Muscle layer of colon (tissue), 2 donors: ENCODE results near the gene RPS21.

Experiments
- H3K27ac ChIP-seq: one replicate; pipeline ENCODE4 v1.7.0; 2013; ENCODE audit warnings: low read depth, mild to moderate bottlenecking, low read length, moderate library complexity
- H3K27me3 ChIP-seq, 2 donors: one replicate each; pipeline ENCODE4 v1.7.0; 2013; ENCODE audit warnings: low read length in 2 of 2, mild to moderate bottlenecking in 2 of 2; ENCODE audit not compliant: insufficient read depth in 2 of 2, control insufficient read depth in 1 of 2
- H3K36me3 ChIP-seq: one replicate; pipeline ENCODE4 v1.7.0; 2013; ENCODE audit warnings: mild to moderate bottlenecking, low read length; ENCODE audit not compliant: insufficient read depth
- H3K4me1 ChIP-seq: one replicate; pipeline ENCODE4 v1.7.0; 2013; ENCODE audit warnings: mild to moderate bottlenecking, low read length; ENCODE audit not compliant: insufficient read depth
- H3K4me3 ChIP-seq, 2 donors: one replicate each; pipeline ENCODE4 v1.7.0; 2013; ENCODE audit warnings: low read length in 2 of 2, low read depth in 1 of 2, mild to moderate bottlenecking in 1 of 2, moderate library complexity in 1 of 2
- H3K9ac ChIP-seq: one replicate; pipeline ENCODE4 v1.7.0; 2013; ENCODE audit warnings: low read length
- H3K9me3 ChIP-seq: one replicate; pipeline ENCODE4 v1.7.0; 2013; ENCODE audit warnings: mild to moderate bottlenecking, low read length
- donor health status: abdominal sarcoma.
- donor health status: Adenocarcinoma of cecum.

RPS21 gene

DNA sequence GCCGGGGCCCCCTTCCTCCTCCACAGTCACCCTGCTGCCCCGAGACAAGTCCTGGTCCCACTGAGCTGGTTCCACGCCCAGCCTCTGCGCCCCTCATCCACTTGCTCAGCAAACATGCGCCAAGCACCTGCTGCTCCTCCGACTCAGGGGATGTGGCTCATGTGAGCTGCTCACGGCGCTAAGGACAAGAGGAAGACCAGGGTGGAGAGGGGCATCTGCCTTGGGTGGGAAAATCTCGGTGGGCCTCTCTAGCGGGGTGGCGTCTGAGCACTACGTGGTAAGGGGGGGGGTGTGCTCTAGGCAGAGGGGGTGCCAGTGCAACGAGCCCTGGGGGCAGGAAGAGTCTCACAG lies 24.3 kb upstream of the RPS21 start:
- Histone ChIP-seq H3K36me3 (no peaks in the 10 kb centered on the region), H3K4me3 (no peak overlapping the region), H3K9me3 (no peaks in the 10 kb centered on the region), H3K27me3 (no peaks in the 10 kb centered on the region), H3K9ac (no peak overlapping the region), H3K27ac (peak overlapping the region; percentile 96), H3K4me1 (peaks cover 63% of the 10 kb centered on the region)

DNA sequence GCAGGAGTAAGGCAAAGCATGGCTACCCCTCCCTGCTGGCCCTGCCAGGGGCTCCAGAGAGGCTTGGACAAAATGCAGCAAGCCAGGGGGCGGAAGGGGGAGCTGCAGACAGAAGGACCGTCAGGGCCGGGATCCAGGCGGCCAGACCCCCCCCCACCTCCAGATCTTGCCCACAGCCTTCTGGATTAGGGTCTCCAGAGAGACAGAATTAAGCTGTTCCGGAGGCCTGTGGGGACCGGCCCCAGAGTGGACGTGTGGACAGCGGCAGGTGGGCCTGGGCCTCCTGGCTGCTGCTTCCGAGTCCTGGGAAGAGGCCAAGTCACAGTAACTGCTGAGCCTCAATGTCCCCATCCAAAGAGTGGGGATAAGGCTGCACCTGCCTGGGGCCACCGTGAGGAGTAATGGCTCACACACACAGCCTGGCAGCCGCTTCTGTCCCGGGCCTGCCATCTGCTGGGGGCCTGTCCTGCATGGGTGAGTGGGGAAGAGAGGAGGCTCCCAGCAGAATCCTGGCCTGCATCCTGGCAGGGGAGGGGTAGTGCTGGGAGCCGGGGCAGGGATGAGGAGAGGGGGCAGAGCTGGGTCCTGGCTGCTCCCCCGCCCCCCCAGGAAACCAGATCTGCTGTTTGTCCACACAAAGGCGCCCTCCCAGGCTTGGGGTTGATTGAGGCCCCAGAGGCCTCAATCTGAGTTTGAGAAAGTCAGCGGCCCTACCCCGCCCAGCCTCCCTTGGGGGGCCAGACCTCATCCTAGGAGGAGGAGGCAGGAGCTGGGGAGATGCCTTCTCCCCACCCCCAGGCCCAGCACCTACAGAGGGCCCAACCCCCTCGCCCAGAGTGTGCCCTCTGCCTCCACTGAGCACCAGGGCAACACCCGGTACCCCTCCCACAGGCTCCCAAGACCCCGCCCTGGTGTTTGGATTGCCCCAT lies 23.6 kb upstream of the RPS21 start:
- Histone ChIP-seq H3K9ac (peak overlapping the region; percentile 87), H3K4me3 (peak overlapping the region in 1 of 2 donors; percentile 92), H3K9me3 (no peaks in the 10 kb centered on the region), H3K36me3 (no peaks in the 10 kb centered on the region), H3K4me1 (peaks cover 63% of the 10 kb centered on the region), H3K27me3 (no peaks in the 10 kb centered on the region), H3K27ac (peak overlapping the region; percentile 96)

DNA sequence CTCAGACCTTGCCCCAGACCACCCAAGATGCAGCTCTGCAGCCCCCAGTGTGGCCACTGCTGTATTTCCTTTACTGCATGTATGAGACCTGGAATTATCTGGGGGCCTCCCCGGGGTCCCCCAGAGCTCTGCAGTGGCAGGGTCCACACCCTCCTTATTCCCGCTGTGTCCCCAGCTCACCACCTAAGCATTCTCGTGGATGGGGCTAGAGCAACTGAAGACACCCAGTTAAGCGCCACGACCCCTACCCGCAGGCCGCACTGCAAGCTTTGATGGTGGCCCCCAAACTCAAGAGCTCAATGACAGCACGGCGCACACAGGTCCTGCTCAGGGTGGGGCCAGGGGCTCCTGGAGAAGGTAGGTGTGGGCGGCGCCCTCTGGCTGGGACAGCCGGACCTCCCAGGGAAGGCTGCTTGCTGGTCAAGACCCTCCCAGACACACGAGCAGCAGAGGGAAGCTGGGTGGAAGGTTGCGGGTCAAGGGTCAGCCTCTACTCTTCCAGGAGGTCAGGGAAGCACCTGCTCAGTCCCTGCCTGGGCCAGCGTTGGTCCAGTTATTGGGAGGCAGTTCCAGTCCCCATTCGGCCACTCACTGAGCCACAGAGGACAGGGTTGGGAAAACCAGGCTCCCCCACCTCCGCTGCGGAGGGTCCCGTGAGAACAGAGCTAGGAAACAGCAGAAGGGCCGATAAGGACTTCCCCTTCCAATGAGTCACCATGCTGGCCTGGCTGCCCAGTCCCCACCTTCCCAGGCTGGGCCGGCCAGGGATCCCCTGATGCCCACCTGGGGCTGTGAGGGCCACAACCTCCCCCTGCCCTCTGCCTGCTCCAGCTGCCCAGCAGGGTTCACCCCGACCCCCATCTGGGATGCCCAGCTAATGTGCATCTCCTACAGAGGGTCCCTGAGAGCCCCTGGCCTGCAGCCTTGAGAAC lies 22.7 kb upstream of the RPS21 start:
- H3K9ac ChIP-seq = peak overlapping the region; percentile 87
- peak overlapping the region; percentile 96 for H3K27ac ChIP-seq
- no peaks in the 10 kb centered on the region for H3K27me3 ChIP-seq
- peak overlapping the region in 1 of 2 donors; percentile 92 for H3K4me3 ChIP-seq
- H3K4me1 ChIP-seq = peaks cover 60% of the 10 kb centered on the region
- H3K9me3 ChIP-seq = no peaks in the 10 kb centered on the region
- H3K36me3 ChIP-seq = no peaks in the 10 kb centered on the region

DNA sequence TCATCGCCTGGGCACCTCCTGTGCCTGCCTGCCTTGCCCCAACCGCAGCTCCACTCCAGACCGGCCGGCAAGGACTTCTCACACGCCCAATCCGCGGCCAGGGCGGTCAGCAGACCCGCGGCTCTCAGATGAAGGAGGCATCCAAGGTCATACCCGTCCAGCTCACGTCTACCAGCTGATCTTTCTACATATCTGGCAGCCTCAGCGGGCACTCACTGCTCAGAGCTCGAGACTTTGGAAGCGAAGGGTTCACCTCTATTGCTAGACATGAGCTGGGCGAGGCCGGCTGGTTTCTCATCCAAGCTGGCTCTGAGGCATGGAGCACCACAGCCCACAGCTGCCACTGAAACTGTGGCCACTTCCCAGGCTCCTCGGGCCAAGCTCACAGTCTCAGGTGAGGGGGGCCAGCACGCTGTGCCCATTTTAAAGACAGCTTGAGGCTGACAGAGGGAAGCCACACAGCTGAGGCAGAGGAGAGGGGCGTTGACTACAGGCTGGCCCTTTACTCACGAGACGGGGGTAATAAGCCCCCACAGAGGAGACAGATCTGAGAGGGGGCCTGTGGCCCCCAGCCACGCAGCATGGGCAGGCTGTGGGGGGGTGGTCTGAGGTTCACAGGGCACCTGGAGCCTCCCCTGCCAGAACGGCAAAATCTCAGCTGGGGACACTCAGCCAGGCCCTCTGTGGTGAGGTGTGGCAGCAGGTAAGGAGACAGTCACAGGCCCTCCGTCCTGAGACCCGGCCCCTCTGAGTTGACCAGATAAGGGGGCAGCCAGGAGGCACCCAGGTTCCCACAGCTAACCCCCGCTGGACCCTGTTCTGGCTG lies 21.8 kb upstream of the RPS21 start:
- Histone ChIP-seq H3K36me3 (no peaks in the 10 kb centered on the region), H3K4me1 (peaks cover 65% of the 10 kb centered on the region), H3K9me3 (no peaks in the 10 kb centered on the region), H3K9ac (peak overlapping the region; percentile 87), H3K27me3 (peaks cover 0 to 6% of the 10 kb centered on the region in 2 donors), H3K4me3 (peak overlapping the region; percentile 20 to 92), H3K27ac (peak overlapping the region; percentile 96)

DNA sequence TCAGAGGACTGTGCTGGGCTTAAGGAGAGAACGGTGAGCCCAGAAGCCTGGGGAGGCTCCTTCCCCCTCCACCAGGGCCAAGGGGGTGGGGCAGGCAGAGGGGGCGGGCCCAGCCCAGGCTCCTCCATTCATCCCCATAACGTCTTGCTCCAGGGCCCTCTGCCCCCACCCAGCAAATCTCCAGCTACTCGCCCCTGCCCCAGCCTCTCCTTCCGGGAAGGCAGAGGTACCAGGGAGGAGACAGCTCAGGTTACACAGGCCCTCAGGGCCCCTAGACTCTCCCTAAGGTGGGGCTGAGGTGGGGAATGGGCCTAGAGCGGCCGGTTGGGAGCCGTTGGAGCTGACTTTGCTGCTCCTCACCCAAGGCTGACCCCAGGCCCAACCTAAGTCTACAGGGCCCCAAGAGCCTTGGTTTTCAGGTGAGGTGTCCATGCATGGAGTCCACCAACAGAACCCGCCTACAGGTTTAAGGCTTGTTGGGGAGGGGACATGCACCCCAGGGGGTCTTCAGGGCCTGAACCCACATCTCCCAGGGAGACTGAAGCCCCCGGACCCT lies 21.0 kb upstream of the RPS21 start:
- peak overlapping the region; percentile 73 to 92 for H3K4me3 ChIP-seq
- H3K27me3 ChIP-seq = peaks cover 0 to 8% of the 10 kb centered on the region in 2 donors
- peak overlapping the region; percentile 87 for H3K9ac ChIP-seq
- H3K9me3 ChIP-seq = no peaks in the 10 kb centered on the region
- H3K27ac ChIP-seq = peak overlapping the region; percentile 96
- no peaks in the 10 kb centered on the region for H3K36me3 ChIP-seq
- H3K4me1 ChIP-seq = peaks cover 69% of the 10 kb centered on the region

DNA sequence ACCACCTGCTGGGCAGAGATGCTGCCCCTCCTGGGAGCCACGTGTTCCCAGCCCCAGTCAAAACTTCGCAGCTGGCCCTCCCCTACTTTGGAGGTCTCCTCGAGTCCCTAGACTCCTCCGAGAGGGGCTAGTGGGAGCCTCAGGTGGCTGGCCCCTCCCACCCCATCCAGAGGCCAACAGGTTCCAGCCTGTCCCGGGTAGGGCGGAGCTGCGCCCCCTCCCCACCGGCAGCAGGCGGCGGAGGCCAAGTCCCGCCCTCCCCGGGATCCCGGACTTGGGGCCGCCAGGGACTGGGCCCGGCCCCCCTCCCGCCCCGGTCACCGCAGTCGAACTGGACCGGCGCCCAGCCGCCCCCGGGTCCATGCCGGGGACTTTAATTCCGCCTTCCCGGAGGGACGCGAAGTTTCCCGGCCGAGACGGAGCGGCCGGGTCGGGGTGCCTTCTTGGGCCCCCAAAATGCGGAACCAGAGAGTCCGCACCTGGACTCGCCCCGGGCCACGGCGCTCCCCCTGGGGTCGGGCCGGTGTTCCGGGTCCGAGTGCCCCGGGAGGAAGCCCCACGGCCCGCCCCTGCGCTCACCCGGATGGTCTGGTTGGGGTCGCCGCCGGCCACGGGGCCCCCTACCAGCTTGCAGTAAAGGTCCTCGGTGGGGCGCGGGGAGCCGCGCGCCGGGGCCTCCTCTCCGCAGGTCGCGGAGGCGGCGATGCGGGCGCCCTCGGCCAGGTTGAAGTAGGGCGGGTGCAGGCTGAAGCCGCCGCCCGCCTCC lies 20.4 kb upstream of the RPS21 start:
- Histone ChIP-seq H3K36me3 (no peaks in the 10 kb centered on the region), H3K9ac (peak overlapping the region; percentile 84), H3K27me3 (peaks cover 0 to 8% of the 10 kb centered on the region in 2 donors), H3K4me3 (peak overlapping the region; percentile 73 to 92), H3K4me1 (peaks cover 69% of the 10 kb centered on the region), H3K27ac (peak overlapping the region; percentile 96), H3K9me3 (no peaks in the 10 kb centered on the region)

DNA sequence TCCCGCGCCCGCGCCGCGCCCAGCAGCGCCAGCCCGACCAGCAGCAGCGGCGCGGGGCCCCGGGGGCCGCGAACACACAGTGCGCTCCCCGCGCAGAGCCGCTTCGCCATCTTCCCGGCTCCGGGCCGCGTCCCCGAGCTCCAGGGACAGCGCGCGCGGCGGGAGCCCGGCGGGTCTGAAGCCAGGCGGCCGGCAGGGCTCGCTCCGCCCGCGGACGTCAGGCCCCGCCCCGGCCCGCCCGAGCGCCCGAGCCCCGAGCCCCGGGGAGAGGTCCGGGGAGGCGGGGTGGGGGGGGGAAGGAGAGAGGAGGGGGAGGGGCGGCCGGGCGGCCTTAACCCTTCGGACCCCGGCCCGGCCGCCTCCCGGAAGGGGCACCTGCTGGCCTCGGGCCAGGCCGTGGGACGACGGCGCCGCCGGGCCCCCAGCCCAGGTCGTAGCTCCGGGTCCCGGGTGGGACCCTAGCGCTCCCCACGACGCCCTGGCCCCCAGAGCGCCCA lies 19.7 kb upstream of the RPS21 start, which contains the start of gene LAMA5:
Gene LAMA5, minus strand, starts transcription at position 177 of the 497 bp plus-strand sequence. Its CDS starts 67 bp downstream, at position 110.
- Histone ChIP-seq H3K9me3 (no peaks in the 10 kb centered on the region), H3K27me3 (peaks cover 0 to 8% of the 10 kb centered on the region in 2 donors), H3K9ac (peak within 1 kb of the TSS; percentile 84), H3K36me3 (no peaks in the 10 kb centered on the region), H3K27ac (peak within 1 kb of the TSS; percentile 96), H3K4me3 (peak within 1 kb of the TSS; percentile 73 to 92), H3K4me1 (peaks cover 70% of the 10 kb centered on the region)

DNA sequence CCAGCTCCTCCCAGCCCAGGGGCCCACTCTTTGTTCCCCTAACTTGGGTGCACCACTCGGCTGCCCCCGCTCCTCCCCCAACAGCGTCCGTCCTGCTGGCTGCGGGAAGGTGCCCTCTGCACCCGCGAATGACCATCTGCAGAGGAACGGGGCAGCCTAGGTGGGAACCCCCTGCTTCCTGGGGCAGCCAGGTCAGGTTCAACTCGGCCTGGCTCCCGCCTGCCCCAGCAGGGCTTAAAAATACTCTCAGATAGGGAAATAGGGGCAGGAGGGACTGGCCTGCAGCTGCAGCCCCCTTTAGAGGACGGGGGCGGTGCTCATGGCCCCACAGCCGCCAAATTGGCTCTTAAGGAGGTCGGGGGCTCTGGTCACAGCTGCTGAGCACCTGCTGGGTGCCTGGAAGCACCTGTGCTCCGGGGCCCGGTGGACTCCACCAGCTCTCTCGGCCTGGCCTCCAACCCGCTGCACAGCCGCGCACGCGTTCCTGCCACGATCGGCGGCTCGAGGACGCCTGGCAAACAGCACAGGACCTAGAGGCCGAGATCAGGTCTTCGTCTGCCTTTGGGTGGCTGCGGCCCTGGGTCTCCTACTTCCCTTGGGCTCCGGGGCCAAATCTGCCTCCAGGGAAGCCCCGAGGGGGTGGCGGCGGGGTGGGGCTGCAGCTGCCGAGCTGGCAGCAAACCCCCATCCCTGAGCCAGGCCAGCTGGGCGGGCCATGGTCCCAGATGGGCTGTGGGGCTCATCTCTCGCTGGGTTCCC lies 19.1 kb upstream of the RPS21 start:
- Histone ChIP-seq H3K36me3 (no peaks in the 10 kb centered on the region), H3K27ac (peak overlapping the region; percentile 90), H3K4me3 (peak overlapping the region; percentile 25 to 55), H3K4me1 (peaks cover 68% of the 10 kb centered on the region), H3K27me3 (peaks cover 0 to 8% of the 10 kb centered on the region in 2 donors), H3K9me3 (no peaks in the 10 kb centered on the region), H3K9ac (peak overlapping the region; percentile 57)

DNA sequence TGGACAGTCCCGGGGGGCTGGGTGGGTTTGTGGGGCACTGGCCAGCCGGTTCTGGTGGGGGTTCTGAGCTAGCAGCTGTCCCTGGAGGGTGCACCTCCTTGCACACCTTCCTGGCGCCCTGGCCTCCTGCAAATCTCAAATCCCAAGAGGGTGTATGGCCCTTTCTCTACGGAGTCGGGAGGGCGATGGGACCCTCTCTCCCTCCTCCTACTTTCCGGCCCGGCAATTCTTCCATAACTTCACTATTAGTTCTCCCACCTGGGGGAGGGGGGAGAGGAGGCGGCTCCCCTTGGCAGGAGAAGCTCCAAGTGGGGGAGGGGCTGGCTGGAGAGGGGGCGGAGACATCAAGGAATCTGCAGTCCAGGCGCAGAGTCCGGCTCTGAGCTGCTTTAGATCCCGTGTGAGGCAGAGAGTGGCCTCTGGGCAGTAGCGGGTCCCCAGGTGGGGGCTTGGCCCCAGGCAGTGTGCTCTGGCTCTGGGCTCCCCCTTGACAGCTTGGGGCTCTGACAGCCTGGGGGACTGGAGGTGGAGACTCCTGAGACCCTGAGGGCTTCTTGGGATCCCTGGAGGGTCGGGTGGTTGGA lies 18.4 kb upstream of the RPS21 start:
- H3K9ac ChIP-seq = peak overlapping the region; percentile 57
- no peaks in the 10 kb centered on the region for H3K36me3 ChIP-seq
- H3K4me1 ChIP-seq = peaks cover 68% of the 10 kb centered on the region
- peak overlapping the region; percentile 90 for H3K27ac ChIP-seq
- H3K4me3 ChIP-seq = peak overlapping the region in 1 of 2 donors; percentile 55
- H3K27me3 ChIP-seq = peaks cover 0 to 8% of the 10 kb centered on the region in 2 donors
- no peaks in the 10 kb centered on the region for H3K9me3 ChIP-seq
